Heart right ventricle (tissue), 16 donors: ENCODE measurements around the gene KCTD19. TPM values are rescaled to one million over a fixed set of nuclear protein-coding genes. Genes with fewer than 3 reads are reported as not detected.
"Not testable (repeated sequence)": the region's sequence is repeated elsewhere in the genome, so short reads cannot be mapped to it uniquely, and the experiment has no call there.

Experiments used
- ATAC-seq, 8 donors: fragments of 200-7000 bp; cut with Tn5 transposase; one replicate each; pipeline ENCODE4 v1.9.1; 2020; ENCODE audit warnings: mild to moderate bottlenecking in 8 of 8, moderate library complexity in 8 of 8, moderate number of reproducible peaks in 1 of 8
- DNase-seq, 2 donors: peaks; one replicate each; pipeline ENCODE4 v3.0.0-alpha.2; 2020
- H3K27ac ChIP-seq, 10 donors: fragments of 200-600 bp; sonication (generic) in 2 of 10; one replicate each; pipeline versions ENCODE4 v1.5.0 to v1.8.0; 2020 to 2022; ENCODE audit warnings: mild to moderate bottlenecking in 3 of 10
- H3K27me3 ChIP-seq, 7 donors: fragments of 200-600 bp; one replicate each; pipeline ENCODE4 v1.8.0; 2021 to 2022; ENCODE audit warnings: mild to moderate bottlenecking in 2 of 7
- H3K36me3 ChIP-seq, 9 donors: fragments of 200-600 bp; sonication (generic) in 1 of 9; one replicate each; pipeline versions ENCODE4 v1.5.0 to v1.8.0; 2020 to 2022; ENCODE audit warnings: mild to moderate bottlenecking in 2 of 9
- H3K4me1 ChIP-seq, 9 donors: fragments of 200-600 bp; sonication (generic) in 1 of 9; one replicate each; pipeline versions ENCODE4 v1.5.0 to v1.8.0; 2020 to 2022; ENCODE audit warnings: mild to moderate bottlenecking in 4 of 9
- H3K4me3 ChIP-seq, 10 donors: fragments of 200-600 bp; sonication (generic) in 2 of 10; one replicate each; pipeline versions ENCODE4 v1.5.0 to v1.8.0; 2020 to 2022; ENCODE audit warnings: mild to moderate bottlenecking in 7 of 10, moderate library complexity in 2 of 10
- H3K9me3 ChIP-seq, 11 donors: fragments of 200-600 bp in 10 of 11; sonication (generic) in 2 of 11; one replicate each; pipeline versions ENCODE4 v1.5.0 to v1.8.0; 2013 to 2022; ENCODE audit warnings: mild to moderate bottlenecking in 2 of 11, control low read depth in 1 of 11, moderate library complexity in 1 of 11
- WGBS, 2 donors: extraction: QIAGEN DNeasy Blood & Tissue Kit; methylation state at CpG; one replicate each; pipeline ENCODE4 v1.1.7; 2013; ENCODE audit warnings: inconsistent platforms in 1 of 2; 5-methylcytosine and 5-hydroxymethylcytosine counted together
- intact Hi-C, 10 donors: fragments of 100-400 bp; cut with DNase I; formaldehyde crosslinking; loops; one replicate each; pipeline versions ENCODE4 v1.11.1 to v1.14.2; 2022
- long read RNA-seq, 3 donors: library from polyadenylated mRNA; unstranded; transcript quantifications; one replicate each; pipeline ENCODE4 v2.0.0, GENCODE V29; 2020 to 2021
- polyA plus RNA-seq, 2 donors: library from polyadenylated mRNA; stranded (reverse); fragments of 200-250 nt; gene quantifications; one replicate each; pipeline ENCODE4 v1.2.3, GENCODE V29; 2013
- total RNA-seq, 10 donors: library from RNA; stranded (reverse); fragmentation: NEBNext Ultra II Directional in 3 of 10; extraction: Animal tissue kit (Norgen Biotek cat#: 25700) in 3 of 10; gene quantifications; one replicate each; pipeline versions ENCODE4 v1.2.1 to v1.2.4, GENCODE V29; 2021 to 2023
- TF ChIP-seq, protein P1 (sequence below), 9 donors: fragments of 200-600 bp; sonication (generic) in 2 of 9; IDR thresholded peaks; one replicate each; pipeline versions ENCODE4 v1.5.0 to v1.8.0; 2021 to 2022; ENCODE audit warnings: antibody characterized with exemption in 9 of 9, mild to moderate bottlenecking in 5 of 9, moderate library complexity in 1 of 9
- donor health status: Arrhythmogenic right ventricular cardiomyopathy.
- donor health status: ischemic (EF 13 %, LVEDD 7.1; RV severe dilation, severe dysfunction).
- donor health status: healthy with polysubstance abuse.
- donor health status: DM: no; HTN: yes; CAD: no.
- donor health status: DM: no; HTN: no; CAD: no.
- donor health status: ischemic (EF 25% LVEDD 6.9; RV normal size, moderate dysfunction).
- donor health status: ischemic (EF 25% LVEDD 5.7; RV mildly dilated, moderate dysfunction).
- donor health status: healthy.
- donor health status: DM: yes; HTN: yes; CAD: no.
- donor health status: Ischemic cardiomyopathy.
- donor health status: ischemic (EF 35%, LVEDD 5.7; RV mildly dilated, moderate dysfunction).
- donor health status: nonischemic (EF 11% LVEDD 7.7; RV severe dilation, severe dysfunction).
- donor health status: DM: yes; HTN: yes; CAD: no.
- donor health status: PGD.
- donor health status: ischemic (EF 29% LVEDD 5.4; RV normal size, mild dysfunction).
- donor health status: nonischemic (EF 23%, LVEDD 6.1; RV moderate dilation, normal function).

Gene KCTD19
- total RNA-seq = not detected
- under 1 TPM; 0.01 to 0.22 TPM for polyA plus RNA-seq
- long read RNA-seq, donor 1 = 0 reads
- long read RNA-seq, donor 2 = 0 reads
- long read RNA-seq, donor 3 = 0 reads

DNA sequence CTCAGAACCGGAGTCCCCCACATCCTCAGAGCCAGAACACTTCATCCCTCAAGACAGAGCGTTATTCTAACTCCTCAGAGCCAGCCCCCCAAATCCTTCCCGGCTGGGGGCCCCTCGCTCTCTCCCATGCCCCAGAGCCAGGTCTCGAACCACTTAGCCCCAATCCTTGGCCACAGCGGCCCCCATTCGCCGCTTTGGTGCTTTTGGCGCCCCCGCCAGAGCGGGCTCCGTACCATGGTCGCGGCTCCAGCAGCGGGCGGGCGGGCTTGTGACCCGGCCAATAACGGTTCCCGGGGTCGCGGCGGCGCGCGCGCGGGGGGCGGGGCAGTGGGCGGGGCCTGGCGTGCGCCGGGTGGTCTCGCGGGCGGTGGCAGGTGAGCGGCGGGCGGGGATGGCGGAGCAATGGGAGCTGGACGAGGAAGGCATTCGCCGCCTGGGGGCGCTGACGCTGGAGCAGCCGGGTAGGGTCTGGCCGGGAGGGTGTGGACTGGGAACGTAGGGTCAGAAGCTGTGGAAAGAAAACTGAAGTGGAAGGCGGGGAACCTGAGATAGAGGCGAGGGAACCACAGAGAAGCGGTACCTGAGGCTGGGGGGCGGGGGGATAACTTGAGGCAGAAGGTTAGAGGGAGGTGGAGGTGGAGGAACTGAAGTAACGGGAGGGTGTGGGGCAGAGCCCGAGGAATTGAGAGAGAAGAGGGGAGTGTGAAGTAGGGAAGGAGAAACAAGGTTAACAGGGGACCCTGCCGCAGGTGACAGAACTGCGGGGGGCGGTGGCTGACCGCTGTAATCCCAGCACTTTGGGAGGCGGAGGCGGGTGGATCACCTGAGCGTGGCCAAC is at the start of gene KCTD19, which contains the start of gene LRRC36:
Gene KCTD19 (minus strand): TSS at position 270 of the 838 bp plus-strand sequence. CDS start 34 bp downstream, at position 236.
Gene LRRC36 (plus strand): TSS at position 344 of the 838 bp plus-strand sequence. CDS start 48 bp downstream, at position 392.
- intact Hi-C loops = no loop called here
- DNase-seq = peak; percentile 39 to 65
- peaks cover 4 to 24% (median 7%) of the 10 kb centered on the region in 9 donors for H3K4me1 ChIP-seq
- no peak within 1 kb of the TSS for H3K27ac ChIP-seq
- no peaks in the 10 kb centered on the region for H3K9me3 ChIP-seq
- H3K27me3 ChIP-seq = peaks cover 0 to 56% (median 26%) of the 10 kb centered on the region in 7 donors
- no peaks in the 10 kb centered on the region for H3K36me3 ChIP-seq
- TF ChIP-seq, protein P1, sequence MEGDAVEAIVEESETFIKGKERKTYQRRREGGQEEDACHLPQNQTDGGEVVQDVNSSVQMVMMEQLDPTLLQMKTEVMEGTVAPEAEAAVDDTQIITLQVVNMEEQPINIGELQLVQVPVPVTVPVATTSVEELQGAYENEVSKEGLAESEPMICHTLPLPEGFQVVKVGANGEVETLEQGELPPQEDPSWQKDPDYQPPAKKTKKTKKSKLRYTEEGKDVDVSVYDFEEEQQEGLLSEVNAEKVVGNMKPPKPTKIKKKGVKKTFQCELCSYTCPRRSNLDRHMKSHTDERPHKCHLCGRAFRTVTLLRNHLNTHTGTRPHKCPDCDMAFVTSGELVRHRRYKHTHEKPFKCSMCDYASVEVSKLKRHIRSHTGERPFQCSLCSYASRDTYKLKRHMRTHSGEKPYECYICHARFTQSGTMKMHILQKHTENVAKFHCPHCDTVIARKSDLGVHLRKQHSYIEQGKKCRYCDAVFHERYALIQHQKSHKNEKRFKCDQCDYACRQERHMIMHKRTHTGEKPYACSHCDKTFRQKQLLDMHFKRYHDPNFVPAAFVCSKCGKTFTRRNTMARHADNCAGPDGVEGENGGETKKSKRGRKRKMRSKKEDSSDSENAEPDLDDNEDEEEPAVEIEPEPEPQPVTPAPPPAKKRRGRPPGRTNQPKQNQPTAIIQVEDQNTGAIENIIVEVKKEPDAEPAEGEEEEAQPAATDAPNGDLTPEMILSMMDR (IDR thresholded peaks at IDR 0.05) = peak; percentile 18 to 57 (median 42)
- peak within 1 kb of the TSS; percentile 15 to 56 (median 48) for H3K4me3 ChIP-seq
- ATAC-seq = peak in 7 of 8 donors; percentile 44 to 71 (median 57)
- 7 to 8% methylated on average over 59 to 61 of the region's 61 CpGs for WGBS, 2 donors

DNA sequence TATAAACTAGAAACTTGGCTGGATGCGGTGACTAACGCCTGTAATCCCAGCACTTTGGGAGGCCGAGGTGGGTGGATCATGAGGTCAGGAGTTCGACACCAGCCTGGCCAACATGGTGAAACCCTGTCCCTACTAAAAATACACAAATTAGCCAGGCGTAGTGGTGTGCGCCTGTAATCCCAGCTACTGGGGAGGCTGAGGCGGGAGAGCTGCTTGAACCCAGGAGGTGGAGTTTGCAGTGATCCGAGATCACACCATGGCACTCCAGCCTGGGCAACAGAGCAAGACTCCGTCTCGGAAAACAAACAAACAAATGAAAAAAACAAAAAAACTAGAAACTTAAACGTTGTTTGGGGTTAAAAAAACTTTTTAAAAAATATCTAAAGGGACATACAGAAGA is 49.5 kb upstream of the KCTD19 start:
- WGBS, 2 donors = 91 to 92% methylated on average over 11 of the region's 11 CpGs
- not testable (repeated sequence) for H3K4me1 ChIP-seq, DNase-seq, H3K27me3 ChIP-seq, H3K27ac ChIP-seq, ATAC-seq, H3K4me3 ChIP-seq, H3K36me3 ChIP-seq, H3K9me3 ChIP-seq
- intact Hi-C loops = loop anchor here in 3 of 10 donors (10.0 kb wide), 2 partner anchors 79 to 89 kb away; no protein-coding TSS in a partner anchor

DNA sequence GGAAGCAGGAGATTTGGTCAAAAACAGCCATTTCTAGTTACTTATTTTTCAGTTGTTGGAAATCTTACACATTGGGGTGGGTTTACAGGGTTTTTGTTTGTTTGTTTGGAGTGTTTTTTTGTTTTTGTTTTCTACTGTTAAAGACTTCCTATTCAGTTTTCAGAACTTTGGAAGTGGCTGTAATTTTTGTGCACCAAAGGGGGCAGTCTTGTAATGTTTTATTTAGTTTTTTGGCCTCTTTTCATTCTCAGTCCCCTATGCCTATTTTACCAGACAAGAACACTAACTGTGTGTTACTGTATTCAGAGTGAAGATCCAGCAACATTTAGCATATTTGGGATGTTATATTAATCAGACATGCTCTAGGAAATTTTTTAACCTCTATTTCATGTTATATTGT is 46.1 kb upstream of the KCTD19 start:
- ATAC-seq (no peak), DNase-seq (peak in 1 of 2 donors; percentile 16)
- Histone ChIP-seq H3K27me3 (peaks cover 0 to 14% (median under 1%) of the 10 kb centered on the region in 7 donors), H3K36me3 (no peaks in the 10 kb centered on the region), H3K27ac (no peak overlapping the region), H3K9me3 (no peaks in the 10 kb centered on the region), H3K4me1 (peaks cover 0 to 4% (median 0%) of the 10 kb centered on the region in 9 donors), H3K4me3 (no peak overlapping the region)
- intact Hi-C loops = loop anchor here in 6 of 10 donors (2.0 to 10.0 kb wide), 4 partner anchors 82 to 95 kb away; no protein-coding TSS in a partner anchor
- TF ChIP-seq, protein P1 (IDR thresholded peaks at IDR 0.05) = peak in 8 of 9 donors; percentile 22 to 68 (median 54)

DNA sequence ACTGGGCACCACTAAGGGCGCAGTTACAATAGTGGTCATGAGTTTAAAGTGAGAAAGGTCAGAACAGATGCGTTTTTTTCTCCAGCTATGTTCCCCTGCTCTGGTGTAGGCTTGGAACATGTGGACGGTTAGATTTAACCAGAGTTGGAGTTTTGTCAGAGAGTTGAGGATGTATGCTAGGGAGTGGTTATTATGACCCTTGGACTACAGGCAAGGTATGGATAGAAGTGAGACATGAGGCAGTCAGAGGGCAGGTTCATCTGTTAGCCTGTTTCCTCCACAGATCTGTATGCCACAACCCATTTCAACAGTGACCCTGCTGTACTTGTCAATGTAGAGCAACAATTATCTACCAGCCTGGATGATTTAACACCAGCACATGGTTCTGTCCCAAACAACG is 44.1 kb upstream of the KCTD19 start:
- intact Hi-C loops = loop anchor here in 5 of 10 donors (5.0 to 10.0 kb wide), 3 partner anchors 84 to 97 kb away; no protein-coding TSS in a partner anchor
- H3K36me3 ChIP-seq = no peaks in the 10 kb centered on the region
- WGBS, 2 donors = 88% methylated on average over 4 of the region's 4 CpGs
- DNase-seq = no peak
- ATAC-seq = no peak
- H3K27ac ChIP-seq = no peak overlapping the region
- no peak overlapping the region for H3K4me3 ChIP-seq
- peaks cover 0 to 13% (median 2%) of the 10 kb centered on the region in 7 donors for H3K27me3 ChIP-seq
- peaks cover 0 to 6% (median 0%) of the 10 kb centered on the region in 9 donors for H3K4me1 ChIP-seq
- H3K9me3 ChIP-seq = no peaks in the 10 kb centered on the region
- TF ChIP-seq, protein P1 (IDR thresholded peaks at IDR 0.05) = no peak
